SK-MEL-5 (cell line): Measurements from ENCODE around the gene SLC29A4. TPM values are rescaled to one million over a fixed set of nuclear protein-coding genes. Genes with fewer than 3 reads are reported as not detected.

Source experiments
- total RNA-seq: library from RNA; depleted of rRNA; stranded (reverse); fragments of >200 nt; shearing (Covaris generic); gene quantifications from 2 replicates; pipeline ENCODE4 v1.2.3, GENCODE V29; 2014; rRNA removed

The SLC29A4 gene
- total RNA-seq, 1 experiment from 2014 or later = 8.8 TPM

Other genes with a start within 250 kb of the SLC29A4 start
- 14.3 and 15.4 TPM in 2 replicates for gene RBAK, start 237.1 kb upstream of the SLC29A4 start, total RNA-seq
- gene WIPI2, start 92.7 kb upstream of the SLC29A4 start, total RNA-seq = 74.5 and 86.6 TPM in 2 replicates
- gene TNRC18, start 140.9 kb downstream of the SLC29A4 start, total RNA-seq = 40.8 and 44.4 TPM in 2 replicates
- 2.2 and 3.0 TPM in 2 replicates for gene FBXL18, start 230.9 kb downstream of the SLC29A4 start, total RNA-seq
- gene ACTB, start 247.7 kb downstream of the SLC29A4 start, total RNA-seq = 2,003 and 2,103 TPM in 2 replicates